Measurements from ENCODE around the gene R3HDM2. TPM values are rescaled to one million over a fixed set of nuclear protein-coding genes. Genes with fewer than 3 reads are reported as not detected.

R3HDM2 gene
- total RNA-seq, 2 experiments from 2014 or later: 53.8 to 82.4 TPM

- CTCF ChIA-PET: no interaction called here
- no peaks in the 10 kb centered on the region for H3K4me1 Mint-ChIP-seq
Measured at GRCh38 chr12:57395121-57395520, 35.7 kb downstream of the R3HDM2 start.

DNA sequence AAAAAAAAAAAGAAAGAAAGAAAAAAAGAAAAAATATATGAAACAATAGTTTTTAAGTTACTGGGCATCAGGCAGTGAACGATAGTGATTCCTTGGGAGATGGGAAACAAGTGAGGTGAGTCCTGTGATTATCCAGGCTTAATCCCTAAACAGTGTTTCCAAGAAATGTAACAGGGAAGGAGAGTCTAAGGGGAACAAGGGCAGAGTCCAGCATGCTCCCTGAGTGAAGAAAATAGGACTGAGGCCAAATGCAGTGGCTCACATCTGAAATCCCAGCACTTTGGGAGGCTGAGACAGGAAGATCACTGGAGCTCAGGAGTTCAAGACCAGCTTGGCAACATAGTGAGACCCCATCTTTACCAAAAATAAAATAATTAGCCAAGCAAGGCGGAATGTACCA lies 40.7 kb downstream of the R3HDM2 start:
- peaks cover 2% of the 10 kb centered on the region for H3K4me1 Mint-ChIP-seq

More at GRCh38 chr12:57395121-57395520, 35.7 kb downstream of the R3HDM2 start:
- Mint-ChIP-seq H3K4me3 (no peak overlapping the region), H3K36me3 (peaks cover 28% of the 10 kb centered on the region), H3K27ac (no peak overlapping the region), H3K27me3 (no peaks in the 10 kb centered on the region), H3K9me3 (ENCODE audit: low read depth) (no peaks in the 10 kb centered on the region)
- ATAC-seq: no peak
- no peak for DNase-seq

DNA sequence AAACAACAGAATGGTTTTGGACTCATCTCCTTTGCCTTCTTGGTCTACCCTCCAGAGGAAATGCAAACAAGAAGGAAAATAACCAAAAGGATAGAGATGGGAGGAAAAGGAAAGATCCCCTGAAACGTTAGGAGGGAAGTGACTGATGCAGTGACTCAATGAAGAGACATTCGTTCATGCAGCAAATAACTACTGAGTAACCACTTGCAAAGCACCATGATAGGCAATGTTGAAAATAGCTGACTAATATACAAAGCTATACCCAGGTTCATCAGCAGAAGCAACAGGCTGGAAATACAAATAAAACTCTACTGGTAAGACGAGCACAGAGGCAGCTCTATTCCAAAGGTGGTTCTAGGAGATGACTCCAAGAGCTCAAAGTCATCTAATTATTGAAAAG lies 41.8 kb downstream of the R3HDM2 start:
- ATAC-seq: no peak
- Mint-ChIP-seq H3K36me3 (peaks cover 34% of the 10 kb centered on the region), H3K4me3 (no peak overlapping the region), H3K27me3 (no peaks in the 10 kb centered on the region), H3K4me1 (peaks cover 2% of the 10 kb centered on the region), H3K27ac (no peak overlapping the region), H3K9me3 (ENCODE audit: low read depth) (no peaks in the 10 kb centered on the region)
- no peak for DNase-seq
- CTCF ChIA-PET: no interaction called here

More for the DNA sequence above, 40.7 kb downstream of the R3HDM2 start:
- Mint-ChIP-seq H3K36me3 (peaks cover 39% of the 10 kb centered on the region), H3K4me3 (no peak overlapping the region), H3K27ac (no peak overlapping the region), H3K27me3 (no peaks in the 10 kb centered on the region), H3K9me3 (ENCODE audit: low read depth) (no peaks in the 10 kb centered on the region)
- DNase-seq: no peak
- ATAC-seq: no peak
- CTCF ChIA-PET: no interaction called here

DNA sequence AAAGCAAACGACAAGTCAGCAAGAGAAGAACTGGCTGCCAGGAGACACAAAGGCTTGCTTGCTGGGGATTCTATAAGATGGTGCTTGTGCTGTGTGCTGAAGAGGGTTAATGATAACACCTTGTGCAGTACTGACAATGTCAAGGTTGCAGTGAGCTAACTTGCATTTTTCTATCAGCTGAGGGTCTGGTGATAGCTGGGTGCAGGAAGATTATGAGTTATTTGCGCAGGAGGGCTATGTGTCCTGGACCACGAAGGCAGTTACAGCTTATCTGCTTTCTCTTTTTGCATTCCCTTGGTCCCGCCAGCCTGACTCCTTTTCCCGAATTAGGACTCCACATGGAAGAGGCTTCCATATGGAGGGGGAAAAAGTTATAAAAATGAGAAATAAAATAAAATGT lies 42.4 kb downstream of the R3HDM2 start:
- Mint-ChIP-seq H3K27ac (no peak overlapping the region), H3K27me3 (no peaks in the 10 kb centered on the region), H3K4me1 (peaks cover 2% of the 10 kb centered on the region), H3K4me3 (no peak overlapping the region), H3K36me3 (peaks cover 30% of the 10 kb centered on the region), H3K9me3 (ENCODE audit: low read depth) (no peaks in the 10 kb centered on the region)
- CTCF ChIA-PET: interaction anchor here (0.6 kb wide), 1 partner anchor 48 kb away, joined by 3 read pairs; no protein-coding TSS in a partner anchor
- ATAC-seq: no peak
- DNase-seq: no peak

DNA sequence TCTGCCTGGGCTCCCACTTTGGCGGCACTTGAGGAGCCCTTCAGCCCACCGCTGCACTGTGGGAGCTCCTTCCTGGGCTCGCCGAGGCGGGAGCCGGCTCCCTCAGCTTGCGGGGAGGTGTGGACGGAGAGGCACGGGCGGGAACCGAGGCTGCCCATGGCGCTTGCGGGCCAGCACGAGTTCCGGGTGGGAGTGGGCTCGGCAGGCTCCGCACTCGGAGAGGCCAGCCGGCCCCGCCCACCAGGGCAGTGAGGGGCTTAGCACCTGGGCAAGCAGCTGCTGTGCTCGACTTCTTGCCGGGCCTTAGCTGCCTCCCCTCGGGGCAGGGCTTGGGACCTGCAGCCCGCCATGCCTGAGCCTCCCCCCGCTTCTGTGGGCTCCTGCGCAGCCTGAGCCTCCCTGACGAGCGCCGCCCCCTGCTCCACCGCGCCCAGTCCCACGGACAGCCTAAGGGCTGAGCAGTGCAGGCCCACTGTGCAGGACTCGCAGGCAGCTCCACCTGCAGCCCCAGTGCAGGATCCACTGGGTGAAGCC lies 44.6 kb downstream of the R3HDM2 start:
- peaks cover 2% of the 10 kb centered on the region for H3K4me1 Mint-ChIP-seq
- ATAC-seq (no peak), DNase-seq (no peak)
- peaks cover 22% of the 10 kb centered on the region for H3K36me3 Mint-ChIP-seq
- H3K9me3 Mint-ChIP-seq (ENCODE audit: low read depth): no peaks in the 10 kb centered on the region
- no peak overlapping the region for H3K27ac Mint-ChIP-seq
- no peak overlapping the region for H3K4me3 Mint-ChIP-seq
- no peaks in the 10 kb centered on the region for H3K27me3 Mint-ChIP-seq
- CTCF ChIA-PET: interaction anchor here (0.5 to 1.3 kb wide), 3 partner anchors 19 to 1050 kb away, joined by 3 to 4 read pairs (median 3); no protein-coding TSS in a partner anchor

GRCh38 chr12:57385586-57385985 lies 45.3 kb downstream of the R3HDM2 start:
- Mint-ChIP-seq H3K27ac (no peak overlapping the region), H3K4me1 (peaks cover 2% of the 10 kb centered on the region)

GRCh38 chr12:57384478-57384877 lies 46.4 kb downstream of the R3HDM2 start:
- Mint-ChIP-seq H3K27me3 (no peaks in the 10 kb centered on the region), H3K4me1 (peaks cover 2% of the 10 kb centered on the region), H3K36me3 (peaks cover 20% of the 10 kb centered on the region), H3K9me3 (ENCODE audit: low read depth) (no peaks in the 10 kb centered on the region), H3K4me3 (no peak overlapping the region), H3K27ac (no peak overlapping the region)
- CTCF ChIA-PET: interaction anchor here (0.7 kb wide), 1 partner anchor 715 kb away, joined by 3 read pairs; no protein-coding TSS in a partner anchor
- DNase-seq (no peak), ATAC-seq (no peak)

More at GRCh38 chr12:57385586-57385985, 45.3 kb downstream of the R3HDM2 start:
- no peak overlapping the region for H3K4me3 Mint-ChIP-seq
- no peak for DNase-seq
- H3K9me3 Mint-ChIP-seq (ENCODE audit: low read depth): no peaks in the 10 kb centered on the region
- no peak for ATAC-seq
- peaks cover 22% of the 10 kb centered on the region for H3K36me3 Mint-ChIP-seq
- CTCF ChIA-PET: interaction anchor here (0.5 to 1.3 kb wide), 2 partner anchors 18 to 1050 kb away, joined by 3 to 4 read pairs; no protein-coding TSS in a partner anchor
- H3K27me3 Mint-ChIP-seq: no peaks in the 10 kb centered on the region

- no peak for ATAC-seq
Measured at GRCh38 chr12:57381693-57382220, 49.1 kb downstream of the R3HDM2 start.

GRCh38 chr12:57380300-57380699 lies 50.5 kb downstream of the R3HDM2 start:
- CTCF ChIA-PET: no interaction called here
- ATAC-seq: no peak
- H3K27ac Mint-ChIP-seq: no peak overlapping the region

More at GRCh38 chr12:57381693-57382220, 49.1 kb downstream of the R3HDM2 start:
- Mint-ChIP-seq H3K4me1 (peaks cover 3% of the 10 kb centered on the region), H3K9me3 (ENCODE audit: low read depth) (no peaks in the 10 kb centered on the region), H3K36me3 (peaks cover 11% of the 10 kb centered on the region), H3K4me3 (no peak overlapping the region), H3K27ac (no peak overlapping the region), H3K27me3 (no peaks in the 10 kb centered on the region)
- CTCF ChIA-PET: interaction anchor here (0.7 kb wide), 3 partner anchors 141 to 168 kb away, joined by 3 to 4 read pairs (median 3); no protein-coding TSS in a partner anchor
- no peak for DNase-seq

GRCh38 chr12:57377103-57377840 lies 53.6 kb downstream of the R3HDM2 start:
- Mint-ChIP-seq H3K27me3 (no peaks in the 10 kb centered on the region), H3K27ac (no peak overlapping the region), H3K4me3 (no peak overlapping the region), H3K4me1 (peaks cover 3% of the 10 kb centered on the region), H3K9me3 (ENCODE audit: low read depth) (no peaks in the 10 kb centered on the region), H3K36me3 (peaks cover 10% of the 10 kb centered on the region)
- CTCF ChIA-PET: interaction anchor here (0.9 to 1.6 kb wide), 2 partner anchors 24 to 78 kb away, joined by 3 to 4 read pairs; partner anchors contain the start of gene INHBE
- ATAC-seq: no peak
- no peak for DNase-seq

More at GRCh38 chr12:57380300-57380699, 50.5 kb downstream of the R3HDM2 start:
- no peak overlapping the region for H3K4me3 Mint-ChIP-seq
- DNase-seq: no peak
- H3K27me3 Mint-ChIP-seq: no peaks in the 10 kb centered on the region
- H3K36me3 Mint-ChIP-seq: peaks cover 7% of the 10 kb centered on the region
- H3K9me3 Mint-ChIP-seq (ENCODE audit: low read depth): no peaks in the 10 kb centered on the region
- H3K4me1 Mint-ChIP-seq: peaks cover 3% of the 10 kb centered on the region

- Mint-ChIP-seq H3K4me3 (no peak overlapping the region), H3K9me3 (ENCODE audit: low read depth) (peaks cover 2% of the 10 kb centered on the region), H3K4me1 (no peaks in the 10 kb centered on the region), H3K27me3 (no peaks in the 10 kb centered on the region), H3K36me3 (peaks cover 27% of the 10 kb centered on the region), H3K27ac (no peak overlapping the region)
- DNase-seq (no peak), ATAC-seq (no peak)
- CTCF ChIA-PET: no interaction called here
Measured at GRCh38 chr12:57372233-57372632, 58.6 kb downstream of the R3HDM2 start.

DNA sequence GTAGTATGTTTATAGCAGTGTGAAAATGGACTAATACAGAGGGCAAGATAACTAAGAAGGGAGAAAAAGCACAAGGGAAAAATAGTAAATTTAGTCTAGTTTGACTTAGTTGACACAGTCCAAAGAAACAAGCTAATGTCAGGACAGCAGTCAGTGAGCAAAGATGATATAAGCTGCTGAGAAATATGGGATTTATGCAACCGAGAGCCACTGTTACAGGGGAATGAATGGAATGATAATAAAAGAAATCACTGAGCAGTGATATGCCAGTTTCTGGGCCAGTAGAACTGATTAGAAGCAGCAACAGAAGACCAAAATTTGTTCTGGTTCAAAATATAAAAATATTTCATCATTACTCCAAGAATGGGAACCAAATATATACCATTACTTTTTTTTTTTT lies 60.1 kb downstream of the R3HDM2 start:
- H3K4me1 Mint-ChIP-seq: no peaks in the 10 kb centered on the region
- H3K36me3 Mint-ChIP-seq: peaks cover 40% of the 10 kb centered on the region
- CTCF ChIA-PET: interaction anchor here (1.3 kb wide), 1 partner anchor 81 kb away, joined by 3 read pairs; no protein-coding TSS in a partner anchor
- H3K9me3 Mint-ChIP-seq (ENCODE audit: low read depth): peaks cover 5% of the 10 kb centered on the region
- no peak overlapping the region for H3K4me3 Mint-ChIP-seq
- ATAC-seq (no peak), DNase-seq (no peak)
- H3K27ac Mint-ChIP-seq: no peak overlapping the region
- no peaks in the 10 kb centered on the region for H3K27me3 Mint-ChIP-seq

GRCh38 chr12:57370072-57370471 lies 60.8 kb downstream of the R3HDM2 start:
- CTCF ChIA-PET: interaction anchor here (1.3 kb wide), 1 partner anchor 82 kb away, joined by 3 read pairs; no protein-coding TSS in a partner anchor
- DNase-seq (no peak), ATAC-seq (no peak)
- Mint-ChIP-seq H3K27me3 (no peaks in the 10 kb centered on the region), H3K4me1 (no peaks in the 10 kb centered on the region), H3K36me3 (peaks cover 40% of the 10 kb centered on the region), H3K9me3 (ENCODE audit: low read depth) (peaks cover 5% of the 10 kb centered on the region), H3K4me3 (no peak overlapping the region), H3K27ac (no peak overlapping the region)
